ENCODE results near the gene PROZ. TPM values are rescaled to one million over a fixed set of nuclear protein-coding genes. Genes with fewer than 3 reads are reported as not detected.

PROZ gene
- total and polyA plus RNA-seq, 2 of the 13 experiments (the other 11 are each of a cell fraction or from before 2014, with no cell fraction given): 5.6 to 22.5 TPM

- H3K36me3 ChIP-seq (replicated peaks in 1 of 2; ENCODE audit: control insufficient read depth in 1 of 2, insufficient read depth in 2 of 2, low read length in 2 of 2): peaks cover 16 to 56% of the 10 kb centered on the region in 2 experiments
- peaks cover 4% of the 10 kb centered on the region for H3K79me2 ChIP-seq (ENCODE audit: insufficient read depth, low read length)
Observed at GRCh38 chr13:113187883-113188665, 29.6 kb downstream of the PROZ start.

More at GRCh38 chr13:113187883-113188665, 29.6 kb downstream of the PROZ start:
- Histone ChIP-seq H3K9me3 (ENCODE audit: low read length) (no peaks in the 10 kb centered on the region), H3K27me3 (ENCODE audit: control insufficient read depth in 1 of 2, insufficient read depth in 2 of 2, low read length in 2 of 2) (no peaks in the 10 kb centered on the region), H3K27ac (ENCODE audit: extremely low read length, insufficient read depth, low read length) (no peak overlapping the region), H4K20me1 (ENCODE audit: insufficient read depth, low read length) (no peaks in the 10 kb centered on the region; the same call in 1 of the 2 replicates), H3K9ac (ENCODE audit: insufficient read depth, low read depth, low read length) (no peak overlapping the region), H3K4me1 (ENCODE audit: insufficient read depth, low read length) (peaks cover 22% of the 10 kb centered on the region), H3K4me3 (replicated peaks in 1 of 3; ENCODE audit: insufficient read depth in 1 of 3, low read depth in 2 of 3, low read length in 3 of 3) (no peak overlapping the region), H3K4me2 (ENCODE audit: low read depth, low read length) (no peak overlapping the region), H2AFZ (ENCODE audit: low read length) (no peak overlapping the region)
- DNase-seq (ENCODE audit: low spot score) (no peak), ATAC-seq (no peak), FAIRE-seq (no peak)
- ChIA-PET CTCF (ENCODE audit: low intra/inter-chr PET ratio, low total read pairs) (no interaction called here), POLR2A (interaction anchor here (1.1 to 2.9 kb wide), 3 partner anchors 18 to 64 kb away, joined by 4 to 12 read pairs (median 4); partner anchors contain the start of genes CUL4A and PCID2)
- intact Hi-C loops (cut with micrococcal nuclease; ENCODE audit: unreplicated experiment): no loop called here
- TF ChIP-seq PAXIP1 (CRISPR knock-in tag; conservative IDR thresholded peaks at IDR 0.05) (no peak), MEIS1 (CRISPR knock-in tag; IDR thresholded peaks at IDR 0.05; ENCODE audit: borderline replicate concordance) (no peak), ZMYM2 (CRISPR knock-in tag; IDR thresholded peaks at IDR 0.05) (no peak), BCLAF1 (IDR thresholded peaks at IDR 0.05) (no peak), HNF4A (CRISPR knock-in tag; IDR thresholded peaks at IDR 0.05) (no peak)
- in situ Hi-C loops (cut with HindIII; ENCODE audit: extremely low pct_ligation_motif_present, low pct_unique_long_range_greater_than_20kb): no loop called here
- 99% methylated on average over 23 of the region's 23 CpGs for WGBS (ENCODE audit: low lambda C conversion rate)
- BruUV-seq (replicated peaks): no TSS peak

Measured in HepG2 (cell line).